ENCODE results near the gene LY6G5B. TPM values are rescaled to one million over a fixed set of nuclear protein-coding genes. Genes with fewer than 3 reads are reported as not detected.

LY6G5B gene
- total RNA-seq, 1 donor from 2014 or later, result 33.1 TPM

GRCh38 chr6:31697555-31697954 is 27.8 kb downstream of the LY6G5B start:
- H3K9me3 Mint-ChIP-seq, result no peaks in the 10 kb centered on the region
- DNase-seq, result no peak
- ChIA-PET CTCF (no interaction called here), POLR2A (interaction anchor here (0.6 to 0.7 kb wide), 2 partner anchors 261 to 824 kb away, joined by 3 read pairs; partner anchors contain the start of gene NELFE)
- no peak for ATAC-seq (ENCODE audit: low read depth)
- no peak for TF ChIP-seq CTCF (IDR thresholded peaks at IDR 0.05)
- intact Hi-C loops (cut with micrococcal nuclease), result no loop called here
- no peaks in the 10 kb centered on the region for H3K27me3 Mint-ChIP-seq
- H3K36me3 Mint-ChIP-seq (ENCODE audit: low read depth), result peaks cover 79% of the 10 kb centered on the region
- no peak overlapping the region for H3K4me3 Mint-ChIP-seq
- H3K27ac Mint-ChIP-seq, result peak overlapping the region; percentile 65
- peaks cover 20% of the 10 kb centered on the region for H3K4me1 Mint-ChIP-seq

- ATAC-seq (ENCODE audit: low read depth) (no peak), DNase-seq (no peak)
- ChIA-PET CTCF (interaction anchor here (1.2 kb wide), 1 partner anchor 252 kb away, joined by 3 read pairs; no protein-coding TSS in a partner anchor), POLR2A (interaction anchor here (1.4 to 4.1 kb wide), 2 partner anchors 26 to 27 kb away, joined by 4 to 31 read pairs; no protein-coding TSS in a partner anchor)
- no peak overlapping the region for H3K27ac Mint-ChIP-seq
- H3K27me3 Mint-ChIP-seq, result no peaks in the 10 kb centered on the region
- H3K4me3 Mint-ChIP-seq, result peak overlapping the region; percentile 99
- intact Hi-C loops (cut with micrococcal nuclease), result no loop called here
- peaks cover 28% of the 10 kb centered on the region for H3K4me1 Mint-ChIP-seq
- H3K9me3 Mint-ChIP-seq, result no peaks in the 10 kb centered on the region
- H3K36me3 Mint-ChIP-seq (ENCODE audit: low read depth), result peaks cover 54% of the 10 kb centered on the region
- no peak for TF ChIP-seq CTCF (IDR thresholded peaks at IDR 0.05)
These were observed 31.1 kb downstream of the LY6G5B start for GRCh38 chr6:31700740-31701401.

- Mint-ChIP-seq H3K9me3 (no peaks in the 10 kb centered on the region), H3K4me3 (peak overlapping the region; percentile 99), H3K4me1 (peaks cover 28% of the 10 kb centered on the region), H3K27me3 (no peaks in the 10 kb centered on the region), H3K36me3 (ENCODE audit: low read depth) (peaks cover 44% of the 10 kb centered on the region), H3K27ac (peak overlapping the region; percentile 89)
- CTCF ChIA-PET, result no interaction called here
- no peak for DNase-seq
- no peak for ATAC-seq (ENCODE audit: low read depth)
- POLR2A ChIA-PET, result interaction anchor here (1.0 to 4.1 kb wide), 9 partner anchors 25 to 1569 kb away, joined by 3 to 32 read pairs (median 6); partner anchors contain the start of genes BAG6, CLIC1, HSPA1A and HSPA1L
- TF ChIP-seq CTCF (IDR thresholded peaks at IDR 0.05), result no peak
- intact Hi-C loops (cut with micrococcal nuclease), result loop anchor here (2.0 kb wide), 1 partner anchor 21 kb away; the partner anchor contains the start of gene LY6G5C
These were observed 32.1 kb downstream of the LY6G5B start for GRCh38 chr6:31701666-31702404.

GRCh38 chr6:31702405-31702818 is 32.6 kb downstream of the LY6G5B start:
- DNase-seq (no peak), ATAC-seq (ENCODE audit: low read depth) (no peak)
- H3K4me1 Mint-ChIP-seq, result peaks cover 28% of the 10 kb centered on the region
- POLR2A ChIA-PET, result interaction anchor here (0.5 to 4.1 kb wide), 28 partner anchors 7 to 1569 kb away, joined by 3 to 32 read pairs (median 6); partner anchors contain the start of genes BAG6, CLIC1, DDAH2 and EHMT2
- CTCF ChIA-PET, result interaction anchor here (1.0 to 1.5 kb wide), 2 partner anchors 50 to 185 kb away, joined by 3 to 5 read pairs; partner anchors contain the start of gene BAG6
- no peaks in the 10 kb centered on the region for H3K27me3 Mint-ChIP-seq
- TF ChIP-seq CTCF (IDR thresholded peaks at IDR 0.05), result no peak
- intact Hi-C loops (cut with micrococcal nuclease), result loop anchor here (2.0 kb wide), 1 partner anchor 22 kb away; the partner anchor contains the start of gene LY6G5C
- H3K27ac Mint-ChIP-seq, result peak overlapping the region; percentile 89
- peaks cover 38% of the 10 kb centered on the region for H3K36me3 Mint-ChIP-seq (ENCODE audit: low read depth)
- peak overlapping the region; percentile 99 for H3K4me3 Mint-ChIP-seq
- H3K9me3 Mint-ChIP-seq, result no peaks in the 10 kb centered on the region

Data from activated B cell treated with CpG ODN at 0.5 μM for 24 hours (primary cell).